WTC11 (cell line): ENCODE results near the gene MAP1LC3B. TPM values are rescaled to one million over a fixed set of nuclear protein-coding genes. Genes with fewer than 3 reads are reported as not detected.
A peak's percentile ranks its signal among the peaks of the same experiment; 100 is the strongest.

Experiments used
- ATAC-seq: fragments of 200-7000 bp; cut with Tn5 transposase; 2 replicates; pipeline ENCODE4 v1.10.0; 2021; ENCODE audit warnings: mild to moderate bottlenecking, moderate library complexity
- CTCF ChIA-PET: fragments of 300-600 bp; sonication (Branson Sonifier 250); formaldehyde crosslinking; loops from one replicate; lab custom pipeline; 2021; ENCODE audit warnings: antibody characterized with exemption; lab: Charles Lee
- POLR2A ChIA-PET: fragments of 350-600 bp; sonication (Branson Sonifier 250); formaldehyde crosslinking; loops from one replicate; lab custom pipeline; 2021; ENCODE audit warnings: antibody characterized with exemption; lab: Charles Lee
- DNase-seq: peaks from one replicate; pipeline ENCODE4 v3.0.0; 2021; ENCODE audit warnings: low spot score
- H3K27ac Mint-ChIP-seq: 2 replicates; pipeline ENCODE4 v1.8.0; 2021; ENCODE audit warnings: mixed read lengths
- H3K27me3 Mint-ChIP-seq: 2 replicates; pipeline ENCODE4 v1.8.0; 2021; ENCODE audit warnings: low read depth, mild to moderate bottlenecking, moderate library complexity, mixed read lengths
- H3K36me3 Mint-ChIP-seq: 2 replicates; pipeline ENCODE4 v1.8.0; 2021; ENCODE audit warnings: mixed read lengths
- H3K4me1 Mint-ChIP-seq: 2 replicates; pipeline ENCODE4 v1.8.0; 2022; ENCODE audit warnings: mixed read lengths
- H3K4me3 Mint-ChIP-seq: 2 replicates; pipeline ENCODE4 v1.8.0; 2021; ENCODE audit warnings: mild to moderate bottlenecking, moderate library complexity, mixed read lengths
- H3K9me3 Mint-ChIP-seq: 2 replicates; pipeline ENCODE4 v1.8.0; 2021; ENCODE audit warnings: mixed read lengths
- ARID4B ChIP-seq: sonication (generic); formaldehyde crosslinking; IDR thresholded peaks from 2 replicates; pipeline ENCODE4 v1.8.0; 2023; ENCODE audit warnings: missing genetic modification reagents, mild to moderate bottlenecking, borderline replicate concordance
- CTCF ChIP-seq: fragments of 200-600 bp; IDR thresholded peaks from 2 replicates; pipeline ENCODE4 v1.8.0; 2022; ENCODE audit warnings: antibody characterized with exemption
- EMX1 ChIP-seq: fragments of 250-450 bp; sonication (Bioruptor Pico); IDR thresholded peaks from 2 replicates; pipeline ENCODE4 v1.8.0; 2021; ENCODE audit warnings: mild to moderate bottlenecking
- ETV6 ChIP-seq: sonication (generic); formaldehyde crosslinking; IDR thresholded peaks from 2 replicates; pipeline ENCODE4 v1.8.1; 2022; ENCODE audit warnings: mild to moderate bottlenecking, missing genetic modification reagents
- FOXP1 ChIP-seq: sonication (generic); formaldehyde crosslinking; IDR thresholded peaks from 2 replicates; pipeline ENCODE4 v1.8.0; 2022; ENCODE audit warnings: missing genetic modification reagents, mild to moderate bottlenecking, moderate library complexity, borderline replicate concordance
- FOXP4 ChIP-seq: sonication (generic); formaldehyde crosslinking; IDR thresholded peaks from 2 replicates; pipeline ENCODE4 v1.8.0; 2022; ENCODE audit warnings: mild to moderate bottlenecking, missing genetic modification reagents
- GABPB1 ChIP-seq: sonication (generic); formaldehyde crosslinking; IDR thresholded peaks from 2 replicates; pipeline ENCODE4 v1.8.1; 2023; ENCODE audit warnings: mild to moderate bottlenecking, missing genetic modification reagents
- KAT7 ChIP-seq: sonication (generic); formaldehyde crosslinking; IDR thresholded peaks from 2 replicates; pipeline ENCODE4 v1.8.1; 2023; ENCODE audit warnings: missing genetic modification reagents, mild to moderate bottlenecking, borderline replicate concordance
- NFE2L1 ChIP-seq: sonication (generic); formaldehyde crosslinking; IDR thresholded peaks from 2 replicates; pipeline ENCODE4 v1.8.1; 2023; ENCODE audit warnings: missing genetic modification reagents
- NR1H2 ChIP-seq: sonication (generic); formaldehyde crosslinking; IDR thresholded peaks from 2 replicates; pipeline ENCODE4 v1.9.0; 2021; ENCODE audit warnings: mild to moderate bottlenecking, moderate library complexity, missing genetic modification reagents
- PRDM15 ChIP-seq: sonication (generic); formaldehyde crosslinking; IDR thresholded peaks from 2 replicates; pipeline ENCODE4 v1.8.0; 2022; ENCODE audit warnings: missing genetic modification reagents
- PRRX2 ChIP-seq: fragments of 250-450 bp; sonication (Bioruptor Pico); IDR thresholded peaks from 2 replicates; pipeline ENCODE4 v1.8.0; 2021; ENCODE audit warnings: mild to moderate bottlenecking
- TEAD1 ChIP-seq: sonication (generic); formaldehyde crosslinking; IDR thresholded peaks from 2 replicates; pipeline ENCODE4 v1.8.0; 2022; ENCODE audit warnings: mild to moderate bottlenecking, missing genetic modification reagents
- TEAD4 ChIP-seq: sonication (generic); formaldehyde crosslinking; IDR thresholded peaks from 2 replicates; pipeline ENCODE4 v1.8.0; 2022; ENCODE audit warnings: mild to moderate bottlenecking, missing genetic modification reagents
- TP53 ChIP-seq: sonication (generic); formaldehyde crosslinking; IDR thresholded peaks from 2 replicates; pipeline ENCODE4 v1.8.1; 2023; ENCODE audit warnings: mild to moderate bottlenecking, missing genetic modification reagents
- ZNF138 ChIP-seq: sonication (generic); formaldehyde crosslinking; conservative IDR thresholded peaks from 2 replicates; pipeline ENCODE4 v1.8.1; 2022; ENCODE audit warnings: mild to moderate bottlenecking, moderate library complexity, missing genetic modification reagents
- ZNF232 ChIP-seq: sonication (generic); formaldehyde crosslinking; IDR thresholded peaks from 2 replicates; pipeline ENCODE4 v1.8.0; 2022; ENCODE audit warnings: mild to moderate bottlenecking, missing genetic modification reagents
- total RNA-seq: library from RNA; stranded (reverse); gene quantifications from 3 replicates; pipeline ENCODE4 v1.2.3, GENCODE V29; 2021

MAP1LC3B gene
- total RNA-seq, 1 experiment from 2014 or later = 46.9 TPM

GRCh38 chr16:87380881-87381280 lies 11.3 kb upstream of the MAP1LC3B start (continued):
- TF ChIP-seq CTCF = no peak
- no peak for TF ChIP-seq FOXP4 (CRISPR knock-in tag)
- TF ChIP-seq TEAD4 (CRISPR knock-in tag) = no peak
- no peak for TF ChIP-seq NFE2L1 (CRISPR knock-in tag)
- no peak for TF ChIP-seq NR1H2 (CRISPR knock-in tag)

GRCh38 chr16:87382023-87382785 lies 9.9 kb upstream of the MAP1LC3B start:
- ChIA-PET CTCF (interaction anchor here (1.3 to 1.7 kb wide), 2 partner anchors 34 to 80 kb away, joined by 6 to 8 read pairs; no protein-coding TSS in a partner anchor), POLR2A (interaction anchor here (1.0 to 2.3 kb wide), 2 partner anchors 37 to 65 kb away, joined by 3 to 9 read pairs; partner anchors contain the start of gene C16orf95)
- Mint-ChIP-seq H3K4me1 (peaks cover 24% of the 10 kb centered on the region), H3K36me3 (peaks cover 10% of the 10 kb centered on the region), H3K27ac (no peak overlapping the region), H3K27me3 (no peaks in the 10 kb centered on the region), H3K4me3 (peak overlapping the region; percentile 74), H3K9me3 (peaks cover 5% of the 10 kb centered on the region)
- ATAC-seq (no peak), DNase-seq (no peak)
- TF ChIP-seq TP53 (CRISPR knock-in tag) (no peak), GABPB1 (CRISPR knock-in tag) (peak; percentile 67; the same call in 1 of the 2 replicates)

- ChIA-PET POLR2A (interaction anchor here (0.6 to 2.3 kb wide), 7 partner anchors 9 to 86 kb away, joined by 3 to 9 read pairs (median 3); partner anchors contain the start of gene C16orf95), CTCF (interaction anchor here (0.7 to 2.1 kb wide), 12 partner anchors 9 to 253 kb away, joined by 3 to 19 read pairs (median 4); partner anchors contain the start of gene C16orf95)
- Mint-ChIP-seq H3K27me3 (no peaks in the 10 kb centered on the region), H3K9me3 (peaks cover 5% of the 10 kb centered on the region), H3K4me1 (peaks cover 38% of the 10 kb centered on the region), H3K36me3 (peaks cover 10% of the 10 kb centered on the region), H3K27ac (peak within 1 kb of the TSS; percentile 94), H3K4me3 (peak within 1 kb of the TSS; percentile 80)
- ATAC-seq (peak; percentile 74), DNase-seq (peak; percentile 88)
- TF ChIP-seq ZNF232 (CRISPR knock-in tag) = peak; percentile 67; the same call in 1 of the 2 replicates
- TF ChIP-seq ETV6 (CRISPR knock-in tag) = peak; percentile 88; the same call in 1 of the 2 replicates
- TF ChIP-seq KAT7 (CRISPR knock-in tag) = 0 out of 2 replicates have a peak, but pooled peaks have one; percentile 19
- TF ChIP-seq ARID4B (CRISPR knock-in tag) = 0 out of 2 replicates have a peak, but pooled peaks have one; percentile 25
- peak; percentile 11; the same call in 1 of the 2 replicates for TF ChIP-seq PRRX2 (CRISPR knock-in tag)
- TF ChIP-seq TEAD1 = peak; percentile 56
- 0 out of 2 replicates have a peak, but pooled peaks have one; percentile 16 for TF ChIP-seq EMX1 (CRISPR knock-in tag)
- no peak for TF ChIP-seq PRDM15 (CRISPR knock-in tag)
- peak; percentile 82; the same call in 1 of the 2 replicates for TF ChIP-seq ZNF138
- TF ChIP-seq FOXP1 (CRISPR knock-in tag) = peak; percentile 38; the same call in 1 of the 2 replicates
- no peak for TF ChIP-seq TEAD4 (CRISPR knock-in tag)
These were observed 8.5 kb upstream of the MAP1LC3B start, which contains the start of gene FBXO31 for GRCh38 chr16:87383505-87384161. FBXO31 (minus strand) TSS chr16:87383776; CDS start chr16:87383744, 32 bp downstream.
